PC-3 (cell line): ENCODE measurements around the gene ATXN10.

Experiments
- CTCF ChIP-seq: fragments of 300-600 bp; sonication (generic); conservative IDR thresholded peaks from 2 replicates; pipeline ENCODE4 v1.5.1; 2017; ENCODE audit warnings: antibody characterized with exemption, low read depth, mild to moderate bottlenecking, low read length
- EZH2 ChIP-seq: fragments of 300-600 bp; sonication (generic); IDR thresholded peaks from one replicate; pipeline ENCODE4 v1.6.1; 2017; ENCODE audit warnings: antibody characterized with exemption, mild to moderate bottlenecking, low read length; ENCODE audit not compliant: unreplicated experiment
- EZH2phosphoT487 ChIP-seq: fragments of 300-600 bp; sonication (generic); IDR thresholded peaks from 2 replicates; pipeline ENCODE4 v1.6.1; 2018; ENCODE audit warnings: mild to moderate bottlenecking, antibody characterized with exemption, low read length, borderline replicate concordance

- no peak for TF ChIP-seq EZH2phosphoT487
- no peak for TF ChIP-seq EZH2
- no peak for TF ChIP-seq CTCF
Observed at GRCh38 chr22:45650721-45651120, 20.9 kb upstream of the ATXN10 start.
